Activated CD4-positive, alpha-beta T cell treated with anti-CD3 and anti-CD28 coated beads, Interleukin-2, amount 50 U/mL, for 24 hours (primary cell): ENCODE data around the gene BMPR2.
"Not testable (repeated sequence)": the region's sequence is repeated elsewhere in the genome, so short reads cannot be mapped to it uniquely, and the experiment has no call there.

ENCODE experiments used
- DNase-seq, 2 donors: peaks; one replicate each; pipeline ENCODE4 v3.0.0-alpha.2; 2020; ENCODE audit warnings: low read depth in 1 of 2, low spot score in 1 of 2

BMPR2 gene

DNA sequence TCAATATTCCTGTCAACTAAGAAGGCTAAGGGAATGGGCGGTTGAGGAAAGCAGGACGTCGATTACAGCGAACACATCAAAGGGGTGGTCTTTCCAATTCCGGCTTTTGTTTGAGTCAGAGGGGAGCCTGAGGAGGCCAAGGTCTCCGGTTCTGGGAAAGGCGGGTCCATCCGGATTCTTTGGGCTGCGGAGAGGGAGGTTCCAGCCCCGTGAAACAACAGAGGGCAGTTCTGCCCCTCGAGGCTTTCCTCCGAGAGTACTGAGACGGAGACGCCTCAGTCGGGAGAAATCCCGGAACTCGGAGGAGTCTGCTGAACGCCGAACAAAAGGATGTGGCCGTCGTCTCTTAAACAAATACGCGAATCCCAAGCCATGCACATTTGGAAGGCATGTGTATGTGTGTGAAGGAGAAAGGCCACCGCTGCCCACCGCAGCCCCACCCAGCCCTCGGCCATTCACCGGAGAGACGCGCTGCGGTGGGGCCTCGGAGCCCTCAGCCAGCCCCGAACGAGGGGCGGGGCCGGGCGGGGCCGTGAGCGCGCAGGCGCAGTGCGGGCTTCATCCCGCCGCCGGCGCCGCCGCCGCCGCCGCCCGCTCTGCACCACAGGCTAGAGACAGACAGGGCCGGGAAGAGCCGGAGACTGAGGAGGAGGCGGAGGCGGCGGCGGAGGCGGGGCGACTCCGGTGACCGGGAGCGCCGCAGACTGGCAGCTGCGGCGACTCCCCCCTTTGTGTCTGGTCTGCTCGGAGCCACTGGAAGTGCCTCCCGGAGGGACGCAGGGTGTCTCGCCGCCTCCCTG, at the start of gene BMPR2:
Gene BMPR2 (plus strand): TSS at position 719 of the 800 bp plus-strand sequence. CDS start 1,148 bp downstream, outside the sequence.
- peak; percentile 69 to 73 for DNase-seq

DNA sequence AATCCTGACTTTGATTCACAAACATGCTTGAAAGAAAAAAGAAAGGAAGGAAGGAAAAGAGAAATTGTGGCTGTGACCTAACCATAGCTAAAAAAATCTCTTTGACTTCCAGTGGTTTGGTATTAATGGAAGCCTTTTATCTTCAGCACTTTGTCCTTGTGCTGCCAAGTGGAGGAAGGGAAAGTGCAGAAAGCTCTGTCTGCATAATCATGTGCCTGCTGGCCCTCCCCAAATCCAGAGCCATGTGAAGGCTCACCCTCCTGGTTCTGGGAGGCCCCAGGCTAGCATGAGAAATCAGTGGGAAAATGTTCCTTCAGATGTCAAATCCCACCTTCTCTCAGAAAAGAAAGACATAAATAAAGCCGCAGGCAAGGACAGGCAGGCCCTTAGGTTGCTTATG, 48.3 kb upstream of the BMPR2 start:
- no peak for DNase-seq

DNA sequence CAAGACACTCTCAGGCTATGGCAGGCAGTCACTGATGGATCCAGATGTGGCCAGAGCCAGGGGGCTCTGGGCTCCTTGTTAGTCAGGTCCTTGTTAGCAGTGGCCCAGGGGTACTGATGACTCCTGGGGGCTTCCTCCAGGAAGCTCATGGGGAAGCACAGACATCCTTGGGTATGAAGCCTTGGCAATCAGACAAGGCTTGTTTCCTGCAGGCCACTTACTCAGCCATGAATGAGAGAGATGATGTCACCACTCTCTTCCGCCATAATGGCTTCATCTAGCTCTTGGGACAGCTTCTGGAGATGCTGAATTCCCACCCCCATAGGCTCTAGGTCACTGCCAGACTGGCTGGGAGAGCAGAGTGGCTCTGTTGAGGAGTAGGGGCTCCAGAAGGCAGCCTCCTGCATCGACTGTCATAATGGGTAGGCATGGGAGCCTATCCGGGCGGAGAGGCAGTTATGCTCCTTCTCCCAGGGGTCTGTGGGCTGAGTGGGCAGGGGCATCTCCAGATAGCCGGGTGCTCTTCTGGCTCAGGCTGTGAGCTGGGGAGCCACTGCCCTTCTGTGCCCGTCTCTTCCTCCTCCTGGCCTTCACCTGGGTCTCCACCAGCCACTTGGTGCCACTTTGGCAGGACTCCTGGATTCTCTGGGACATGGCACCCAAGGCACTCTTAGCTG, 40.2 kb upstream of the BMPR2 start:
- DNase-seq, result no peak

- DNase-seq, result no peak
These were observed 39.0 kb upstream of the BMPR2 start for GRCh38 chr2:202337151-202337550.

GRCh38 chr2:202337706-202338346, 38.3 kb upstream of the BMPR2 start:
- no peak for DNase-seq

GRCh38 chr2:202339071-202339870, 36.9 kb upstream of the BMPR2 start:
- no peak for DNase-seq

- DNase-seq, result no peak
These were observed 31.9 kb upstream of the BMPR2 start for GRCh38 chr2:202344178-202344577.

DNA sequence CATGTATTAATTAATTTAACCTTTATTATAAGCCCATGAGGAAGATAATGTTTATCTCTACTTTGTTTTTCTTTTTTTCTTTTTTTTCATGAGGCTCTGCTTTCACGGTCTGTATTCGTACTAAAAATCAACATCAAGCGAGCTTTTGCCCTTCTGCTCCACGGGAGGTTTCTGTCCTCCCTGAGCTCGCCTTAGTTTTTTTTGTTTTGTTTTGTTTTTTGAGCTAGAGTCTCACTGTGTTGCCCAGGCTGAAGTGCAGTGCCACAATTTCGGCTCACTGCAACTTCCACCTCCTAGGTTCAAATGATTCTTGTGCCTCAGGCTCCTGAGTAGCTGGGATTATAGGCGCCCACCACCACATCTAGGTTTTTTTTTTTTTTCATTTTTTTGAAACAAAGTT, 29.9 kb upstream of the BMPR2 start:
- no peak for DNase-seq

- no peak for DNase-seq
These were observed 22.7 kb upstream of the BMPR2 start for GRCh38 chr2:202353430-202353829.

- DNase-seq, result no peak
These were observed 20.1 kb upstream of the BMPR2 start for GRCh38 chr2:202355993-202356505.

DNA sequence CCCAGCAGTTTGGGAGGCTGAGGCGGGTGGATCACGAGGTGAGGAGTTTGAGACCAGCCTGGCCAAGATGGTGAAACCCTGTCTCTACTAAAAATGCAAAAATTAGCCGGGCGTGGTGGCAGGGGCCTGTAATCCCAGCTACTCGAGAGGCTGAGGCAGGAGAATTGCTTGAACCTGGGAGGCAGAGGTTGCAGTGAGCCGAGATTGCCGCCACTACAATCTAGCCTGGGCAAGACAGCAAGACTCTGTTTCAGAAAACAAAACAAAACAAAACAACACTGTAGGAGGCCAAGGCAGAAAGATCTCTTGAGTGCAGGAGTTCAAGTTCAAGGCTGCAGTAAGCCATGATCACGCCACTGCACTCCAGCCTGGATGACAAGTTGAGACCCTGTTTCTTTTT, 17.2 kb upstream of the BMPR2 start:
- not testable (repeated sequence) for DNase-seq

GRCh38 chr2:202360646-202361045, 15.5 kb upstream of the BMPR2 start:
- no peak for DNase-seq

DNA sequence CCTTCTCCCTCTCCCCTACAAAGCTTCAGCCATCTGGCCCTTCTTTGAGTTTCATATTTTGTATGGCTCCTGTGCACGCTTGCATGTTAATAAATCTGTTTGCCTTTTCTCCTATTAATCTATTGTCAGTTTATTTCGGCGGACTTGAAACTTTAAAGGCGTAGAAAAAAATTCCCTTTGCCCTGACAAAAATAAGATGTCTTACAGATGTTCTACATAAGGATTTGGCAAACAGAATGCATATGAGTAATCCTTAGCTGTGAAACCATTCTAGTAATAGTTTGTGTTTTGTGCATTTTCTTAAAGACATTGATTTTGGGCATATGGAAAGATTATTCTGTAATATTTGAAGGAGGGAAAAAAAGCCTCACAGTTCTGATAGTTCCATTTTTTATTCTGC, 15.0 kb upstream of the BMPR2 start:
- no peak for DNase-seq

DNA sequence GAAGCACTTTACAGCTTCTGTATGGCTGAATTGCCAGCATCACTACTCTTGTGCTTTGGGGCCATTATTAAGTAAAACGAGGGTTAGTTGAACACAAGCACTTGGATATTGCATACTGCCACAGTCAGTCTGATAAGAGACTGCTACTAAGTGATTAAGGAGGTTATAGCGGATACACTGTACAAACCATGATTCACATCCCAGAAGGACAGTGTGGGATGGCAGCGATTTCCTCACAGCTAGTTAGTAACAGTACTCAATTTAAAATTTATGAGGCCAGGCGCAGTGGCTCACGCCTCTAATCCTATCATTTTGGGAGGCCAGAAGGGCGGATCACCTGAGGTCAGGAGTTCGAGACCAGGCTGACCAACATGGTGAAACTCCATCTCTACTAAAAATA, 2.6 kb upstream of the BMPR2 start:
- DNase-seq, result no peak

- not testable (repeated sequence) for DNase-seq
These were observed 1.7 kb upstream of the BMPR2 start for GRCh38 chr2:202374383-202374782.

DNA sequence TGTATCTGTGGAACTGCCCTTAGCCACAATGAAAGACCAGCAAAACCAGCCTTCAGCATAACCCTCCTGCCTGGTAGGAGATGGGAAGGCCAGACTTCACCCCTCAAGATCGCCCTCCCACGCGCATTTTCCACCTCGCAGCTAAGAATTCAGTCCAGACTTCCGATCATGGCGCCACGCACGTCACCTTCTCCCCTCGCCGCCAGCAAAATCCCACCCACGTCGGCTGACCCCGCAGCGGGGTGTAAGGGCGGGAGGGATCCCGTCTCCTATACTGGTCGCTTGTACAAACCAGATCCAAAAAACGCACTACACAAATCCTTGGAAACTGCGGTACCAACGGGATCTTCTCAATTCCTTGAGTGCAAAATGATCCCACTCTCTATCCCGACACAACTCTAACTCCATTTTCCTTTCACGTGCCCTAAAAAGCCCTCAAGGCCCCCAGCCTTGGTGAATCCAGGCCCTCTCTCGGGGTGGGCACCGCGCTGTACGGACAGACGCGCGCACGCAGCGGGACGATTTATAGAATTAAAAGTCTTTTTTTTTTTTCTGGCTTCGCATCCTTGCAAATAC, 1.0 kb upstream of the BMPR2 start:
- peak; percentile 16 to 20 for DNase-seq

DNA sequence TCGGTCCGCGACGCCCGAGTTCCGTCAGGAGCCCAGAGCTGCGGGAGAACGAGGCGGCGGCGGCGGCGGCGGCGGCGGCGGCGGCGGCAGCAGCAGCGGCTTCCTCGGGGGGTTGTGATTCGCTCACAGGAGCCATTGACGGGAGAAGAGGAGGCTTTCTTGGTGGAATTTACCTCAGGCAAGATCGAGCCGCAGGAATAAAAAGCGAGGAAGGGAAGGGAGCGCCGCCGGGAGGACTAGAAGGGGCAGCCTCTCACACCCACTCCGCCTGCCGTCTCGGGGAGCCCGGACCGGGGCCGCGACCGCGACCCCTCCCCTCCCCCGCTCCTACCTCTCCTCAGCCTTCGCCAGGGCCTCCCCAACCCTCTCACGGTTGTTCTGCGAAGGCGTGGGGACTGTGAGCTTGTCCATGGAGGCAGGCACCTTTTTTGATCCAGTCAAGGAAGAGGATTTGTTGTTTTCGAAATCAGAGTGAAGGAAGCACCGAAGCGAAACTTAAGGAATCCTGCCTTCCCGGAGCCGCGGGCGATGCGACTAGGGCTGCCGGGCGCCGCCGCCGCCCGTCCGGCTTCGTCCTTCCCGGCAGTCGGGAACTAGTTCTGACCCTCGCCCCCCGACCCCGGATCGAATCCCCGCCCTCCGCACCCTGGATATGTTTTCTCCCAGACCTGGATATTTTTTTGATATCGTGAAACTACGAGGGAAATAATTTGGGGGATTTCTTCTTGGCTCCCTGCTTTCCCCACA, 506 bp downstream of the BMPR2 start:
- peak; percentile 17 to 24 for DNase-seq

DNA sequence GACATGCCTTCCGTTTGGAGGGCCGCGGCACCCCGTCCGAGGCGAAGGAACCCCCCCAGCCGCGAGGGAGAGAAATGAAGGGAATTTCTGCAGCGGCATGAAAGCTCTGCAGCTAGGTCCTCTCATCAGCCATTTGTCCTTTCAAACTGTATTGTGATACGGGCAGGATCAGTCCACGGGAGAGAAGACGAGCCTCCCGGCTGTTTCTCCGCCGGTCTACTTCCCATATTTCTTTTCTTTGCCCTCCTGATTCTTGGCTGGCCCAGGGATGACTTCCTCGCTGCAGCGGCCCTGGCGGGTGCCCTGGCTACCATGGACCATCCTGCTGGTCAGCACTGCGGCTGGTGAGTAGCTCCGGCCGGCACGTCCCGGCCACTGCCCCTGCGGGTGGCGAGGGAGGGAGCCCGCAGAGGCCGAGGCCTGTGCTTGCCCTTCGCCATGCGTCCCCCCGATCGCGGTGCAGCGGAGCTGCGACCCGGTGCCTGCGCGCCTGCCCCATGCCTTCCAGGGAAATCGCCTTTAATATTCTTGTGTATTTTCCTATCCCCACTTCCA, 1.2 kb downstream of the BMPR2 start:
- DNase-seq, result no peak

GRCh38 chr2:202378001-202378400, 1.9 kb downstream of the BMPR2 start:
- no peak for DNase-seq
